Activated CD8-positive, alpha-beta T cell treated with anti-CD3 and anti-CD28 coated beads for 36 hours (primary cell): ENCODE measurements around the gene SCN8A. TPM values are rescaled to one million over a fixed set of nuclear protein-coding genes. Genes with fewer than 3 reads are reported as not detected.

Experiments used
- ATAC-seq: fragments of 200-7000 bp; cut with Tn5 transposase; one replicate; pipeline ENCODE4 v1.10.0; 2021; ENCODE audit warnings: mild to moderate bottlenecking, moderate library complexity
- CTCF ChIA-PET: fragments of 350-600 bp; sonication (Branson Sonifier 250); formaldehyde crosslinking; loops from one replicate; lab custom pipeline; 2021; ENCODE audit warnings: antibody characterized with exemption; lab: Charles Lee
- POLR2A ChIA-PET: fragments of 350-600 bp; sonication (Branson Sonifier 250); formaldehyde crosslinking; loops from one replicate; lab custom pipeline; 2021; ENCODE audit warnings: antibody characterized with exemption; lab: Charles Lee
- DNase-seq: peaks from one replicate; pipeline ENCODE4 v3.0.0-alpha.2; 2020
- H3K27ac Mint-ChIP-seq: one replicate; pipeline ENCODE4 v1.8.0; 2021; ENCODE audit warnings: mild to moderate bottlenecking, mixed read lengths
- H3K27me3 Mint-ChIP-seq: one replicate; pipeline ENCODE4 v1.8.0; 2021; ENCODE audit warnings: mixed read lengths
- H3K36me3 Mint-ChIP-seq: one replicate; pipeline ENCODE4 v1.8.0; 2021; ENCODE audit warnings: low read depth, mixed read lengths
- H3K4me1 Mint-ChIP-seq: one replicate; pipeline ENCODE4 v1.8.0; 2021; ENCODE audit warnings: low read depth, mixed read lengths
- H3K4me3 Mint-ChIP-seq: one replicate; pipeline ENCODE4 v1.8.0; 2021; ENCODE audit warnings: mild to moderate bottlenecking, moderate library complexity, mixed read lengths
- H3K9me3 Mint-ChIP-seq: one replicate; pipeline ENCODE4 v1.8.0; 2021; ENCODE audit warnings: mixed read lengths
- CTCF ChIP-seq: fragments of 200-600 bp; IDR thresholded peaks from one replicate; pipeline ENCODE4 v1.8.0; 2022; ENCODE audit warnings: antibody characterized with exemption, mild to moderate bottlenecking
- intact Hi-C: fragments of 100-400 bp; cut with micrococcal nuclease; formaldehyde crosslinking; loops from one replicate; pipeline ENCODE4 v1.10.0; 2022
- total RNA-seq, 2 experiments: library from RNA; stranded (reverse); gene quantifications; one replicate each; pipeline ENCODE4 v1.2.3, GENCODE V29; 2021

Gene SCN8A
- total RNA-seq, 2 experiments from 2014 or later, result 0.77 to 0.78 TPM

DNA sequence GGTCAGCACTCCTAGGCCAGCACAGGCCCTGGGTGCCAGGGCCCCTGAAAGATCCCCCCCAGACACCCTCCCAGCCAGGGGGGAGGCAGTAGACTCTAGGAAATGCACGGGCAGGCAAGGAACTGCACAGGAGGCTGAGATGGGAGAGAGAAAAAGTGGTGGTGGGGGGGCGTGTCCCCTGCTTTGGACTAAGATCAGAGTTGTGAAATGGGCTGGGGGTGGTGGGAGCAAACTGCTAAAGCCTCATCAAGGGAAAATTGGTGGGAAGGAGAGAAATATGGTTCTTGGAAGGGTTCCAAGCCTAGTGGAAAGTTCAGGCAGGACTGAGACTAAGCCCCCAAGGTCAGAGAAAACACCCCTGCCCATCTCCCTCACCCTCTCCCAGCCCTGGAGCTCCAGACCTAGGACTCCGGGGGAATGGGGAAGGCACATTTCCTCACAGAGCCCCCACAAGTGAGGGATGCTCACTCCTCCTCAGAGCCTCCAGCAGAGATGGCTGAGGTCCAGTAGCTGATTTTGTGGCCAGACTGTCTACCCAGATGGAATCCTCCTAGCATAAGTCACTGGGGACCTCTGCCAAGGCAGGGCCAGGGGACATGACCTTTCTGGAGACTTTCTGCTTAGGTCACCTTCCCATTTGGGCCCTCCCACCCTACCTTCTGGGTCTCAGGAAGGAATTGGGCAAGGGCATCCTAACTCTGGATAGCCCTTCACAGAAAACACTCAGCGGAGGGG is 227.7 kb downstream of the SCN8A start:
- no peak for TF ChIP-seq CTCF
- intact Hi-C loops, result no loop called here
- H3K4me1 Mint-ChIP-seq, result peaks cover 21% of the 10 kb centered on the region
- no peak overlapping the region for H3K4me3 Mint-ChIP-seq
- ATAC-seq (no peak), DNase-seq (no peak)
- H3K27ac Mint-ChIP-seq, result no peak overlapping the region
- ChIA-PET POLR2A (interaction anchor here (0.6 to 2.8 kb wide), 3 partner anchors 14 to 425 kb away, joined by 3 to 11 read pairs (median 3); no protein-coding TSS in a partner anchor), CTCF (interaction anchor here (0.8 to 2.5 kb wide), 5 partner anchors 14 to 396 kb away, joined by 3 to 17 read pairs (median 3); no protein-coding TSS in a partner anchor)
- H3K27me3 Mint-ChIP-seq, result no peaks in the 10 kb centered on the region
- no peaks in the 10 kb centered on the region for H3K36me3 Mint-ChIP-seq
- no peaks in the 10 kb centered on the region for H3K9me3 Mint-ChIP-seq

- ChIA-PET POLR2A (interaction anchor here (0.6 to 2.8 kb wide), 5 partner anchors 12 to 429 kb away, joined by 3 to 11 read pairs (median 7); partner anchors contain the start of gene GALNT6), CTCF (interaction anchor here (0.6 to 2.5 kb wide), 20 partner anchors 8 to 430 kb away, joined by 3 to 17 read pairs (median 4); no protein-coding TSS in a partner anchor)
- Mint-ChIP-seq H3K4me3 (peak overlapping the region; percentile 64), H3K27me3 (no peaks in the 10 kb centered on the region), H3K36me3 (no peaks in the 10 kb centered on the region), H3K4me1 (peaks cover 20% of the 10 kb centered on the region), H3K9me3 (no peaks in the 10 kb centered on the region), H3K27ac (peak overlapping the region; percentile 51)
- no peak for TF ChIP-seq CTCF
- ATAC-seq (no peak), DNase-seq (no peak)
- intact Hi-C loops, result loop anchor here (5.0 kb wide), 1 partner anchor 398 kb away; the partner anchor contains the start of gene SLC4A8
Measured at GRCh38 chr12:51819736-51820525, 228.9 kb downstream of the SCN8A start.

GRCh38 chr12:51820526-51821439 is 229.8 kb downstream of the SCN8A start:
- CTCF ChIA-PET, result interaction anchor here (0.6 to 2.5 kb wide), 30 partner anchors 8 to 811 kb away, joined by 3 to 17 read pairs (median 4); partner anchors contain the start of gene ATG101
- intact Hi-C loops, result loop anchor here (5.0 kb wide), 1 partner anchor 398 kb away; the partner anchor contains the start of gene SLC4A8
- Mint-ChIP-seq H3K36me3 (no peaks in the 10 kb centered on the region), H3K27me3 (no peaks in the 10 kb centered on the region), H3K27ac (peak overlapping the region; percentile 30), H3K4me1 (peaks cover 14% of the 10 kb centered on the region), H3K4me3 (peak overlapping the region; percentile 64), H3K9me3 (no peaks in the 10 kb centered on the region)
- POLR2A ChIA-PET, result interaction anchor here (0.6 to 2.8 kb wide), 5 partner anchors 11 to 430 kb away, joined by 3 to 11 read pairs (median 7); partner anchors contain the start of gene GALNT6
- ATAC-seq (peak; percentile 82), DNase-seq (peak; percentile 90)
- TF ChIP-seq CTCF, result peak; percentile 74

GRCh38 chr12:51821440-51822260 is 230.6 kb downstream of the SCN8A start:
- H3K27ac Mint-ChIP-seq, result peak overlapping the region; percentile 30
- DNase-seq, result peak; percentile 40

More at GRCh38 chr12:51821440-51822260, 230.6 kb downstream of the SCN8A start:
- CTCF ChIA-PET, result interaction anchor here (0.7 to 2.5 kb wide), 17 partner anchors 7 to 455 kb away, joined by 3 to 17 read pairs (median 4); partner anchors contain the start of gene ATG101
- Mint-ChIP-seq H3K27me3 (no peaks in the 10 kb centered on the region), H3K4me3 (peak overlapping the region; percentile 66), H3K9me3 (no peaks in the 10 kb centered on the region), H3K36me3 (no peaks in the 10 kb centered on the region), H3K4me1 (peaks cover 17% of the 10 kb centered on the region)
- no peak for TF ChIP-seq CTCF
- peak; percentile 18 for ATAC-seq
- POLR2A ChIA-PET, result interaction anchor here (1.0 to 2.8 kb wide), 3 partner anchors 11 to 65 kb away, joined by 4 to 11 read pairs (median 7); no protein-coding TSS in a partner anchor
- intact Hi-C loops, result loop anchor here (5.0 kb wide), 1 partner anchor 399 kb away; the partner anchor contains the start of gene SLC4A8
